Left lobe of liver (tissue), 2 donors: Measurements from ENCODE around the gene NDUFS3. TPM values are rescaled to one million over a fixed set of nuclear protein-coding genes. Genes with fewer than 3 reads are reported as not detected.
A peak's percentile ranks its signal among the peaks of the same experiment; 100 is the strongest.
"Not testable (repeated sequence)": the region's sequence is repeated elsewhere in the genome, so short reads cannot be mapped to it uniquely, and the experiment has no call there.

Experiments used
- ATAC-seq: fragments of 200-7000 bp; cut with Tn5 transposase; one replicate; pipeline ENCODE4 v1.9.1; 2020; ENCODE audit warnings: mild to moderate bottlenecking, moderate library complexity
- DNase-seq: peaks from one replicate; pipeline ENCODE4 v3.0.0-alpha.2; 2020; ENCODE audit warnings: low spot score
- total RNA-seq: library from RNA; stranded (reverse); gene quantifications from one replicate; pipeline ENCODE4 v1.2.1, GENCODE V29; 2021
- donor health status: DM: no; HTN: no; CAD: no; lungs with moderate emphysema.
- donor health status: DM: no; HTN: yes; CAD: no.

The NDUFS3 gene
- total RNA-seq = 58.2 TPM

DNA sequence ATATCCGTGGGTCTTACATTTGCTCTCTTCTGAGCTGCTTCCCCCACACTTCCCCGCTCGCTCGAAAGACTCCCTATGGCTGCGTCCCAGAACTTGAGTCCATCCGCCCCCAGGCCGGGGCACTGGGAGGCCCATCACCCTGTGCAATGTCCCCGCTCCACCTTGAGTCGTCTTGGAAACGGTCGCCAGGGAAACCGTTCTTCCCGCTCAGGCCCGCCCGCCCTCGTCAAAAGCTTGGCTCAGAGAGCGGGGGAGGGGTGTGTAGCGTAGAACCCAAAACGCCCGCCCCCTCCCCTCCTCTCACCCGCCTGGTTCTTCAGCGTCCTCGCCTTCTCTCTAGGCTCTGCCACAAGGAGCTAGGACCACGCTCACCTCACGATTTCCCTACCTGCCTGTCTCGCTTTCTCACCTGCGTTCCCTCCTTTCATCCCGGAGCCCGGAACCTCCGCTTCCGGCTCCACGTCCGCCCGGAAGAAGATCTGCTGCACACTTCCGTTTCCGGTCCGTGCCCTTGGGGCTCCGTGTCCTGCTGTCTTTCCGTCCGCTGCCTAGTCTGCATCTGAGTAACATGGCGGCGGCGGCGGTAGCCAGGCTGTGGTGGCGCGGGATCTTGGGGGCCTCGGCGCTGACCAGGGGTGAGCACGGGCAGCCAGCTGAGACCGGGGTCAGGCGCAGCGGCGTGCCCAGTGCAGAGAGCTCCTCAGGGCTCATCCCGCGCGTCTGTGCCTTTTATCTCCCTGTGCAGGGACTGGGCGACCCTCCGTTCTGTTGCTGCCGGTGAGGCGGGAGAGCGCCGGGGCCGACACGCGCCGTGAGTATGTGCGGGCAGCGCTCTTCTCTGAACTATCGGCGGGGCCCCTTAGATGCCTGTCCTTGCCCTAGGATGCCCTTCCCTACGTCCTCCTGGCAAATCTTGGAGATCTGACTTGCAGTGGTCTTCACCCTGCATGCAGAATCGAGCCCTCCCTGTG lies at the start of gene NDUFS3, which contains the start of gene KBTBD4:
TSS of gene NDUFS3 (plus strand) at position 551 of the 971 bp plus-strand sequence. CDS start at position 569, 18 bp downstream.
TSS of gene KBTBD4 (minus strand) at position 447 of the 971 bp plus-strand sequence. CDS start at position 428, 19 bp downstream.
- DNase-seq = peak; percentile 90

DNA sequence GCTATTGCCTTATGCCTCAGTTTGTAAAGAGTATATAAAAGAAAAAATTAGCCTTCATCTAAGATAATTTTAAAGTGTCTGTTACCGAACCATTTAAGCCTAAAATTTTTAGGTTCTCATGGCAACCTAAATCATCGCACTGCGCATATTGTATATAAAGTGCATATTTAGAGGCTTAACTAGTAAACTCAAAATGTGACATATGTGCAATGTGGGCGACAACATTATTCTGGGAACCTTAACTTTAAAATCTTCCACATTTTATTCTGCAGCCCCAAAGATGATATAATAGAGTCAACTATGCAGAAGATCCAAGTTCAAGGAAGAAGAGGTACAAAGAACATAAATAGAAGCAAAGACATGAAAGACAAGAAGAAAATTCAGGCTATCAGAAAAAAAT lies 48.9 kb upstream of the NDUFS3 start:
- ATAC-seq = no peak

More for the DNA sequence above, at the start of gene NDUFS3, which contains the start of gene KBTBD4:
- ATAC-seq = peak; percentile 96

GRCh38 chr11:47530721-47531120 lies 48.2 kb upstream of the NDUFS3 start:
- not testable (repeated sequence) for DNase-seq, ATAC-seq

More for the DNA sequence above, 48.9 kb upstream of the NDUFS3 start:
- DNase-seq = no peak

- DNase-seq = no peak
- ATAC-seq = no peak
Measured at GRCh38 chr11:47531666-47532065, 47.2 kb upstream of the NDUFS3 start.

DNA sequence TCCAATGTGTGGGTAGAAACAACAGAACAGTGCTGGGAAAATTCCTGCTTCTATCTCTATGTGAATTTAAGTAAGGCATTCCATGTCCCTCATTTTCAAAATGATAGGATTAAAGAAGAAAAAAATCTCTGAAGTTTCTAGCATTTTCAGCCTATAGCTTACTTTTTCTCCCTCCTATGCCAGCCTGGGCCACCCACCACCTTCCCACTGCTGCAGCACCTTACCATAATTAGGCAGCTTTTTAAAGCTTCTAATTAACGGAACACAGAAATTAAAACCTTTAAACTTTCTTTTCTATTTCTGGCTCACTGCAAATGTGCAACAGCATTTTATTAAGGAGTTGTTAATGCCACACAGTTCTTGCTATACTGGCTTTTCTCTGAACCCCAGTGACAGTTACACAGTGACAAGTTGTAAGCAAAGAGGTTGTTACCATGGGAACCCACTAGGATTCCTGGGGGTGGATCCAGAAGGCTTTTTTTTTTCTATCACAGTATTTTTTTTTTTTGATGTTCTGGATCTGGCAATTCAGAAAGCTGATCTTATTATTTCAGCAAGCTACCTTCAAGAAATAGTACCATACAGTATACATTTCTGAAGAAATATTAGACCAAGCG lies 46.2 kb upstream of the NDUFS3 start:
- DNase-seq (no peak), ATAC-seq (peak; percentile 61)

GRCh38 chr11:47533690-47534151 lies 45.2 kb upstream of the NDUFS3 start:
- DNase-seq (no peak), ATAC-seq (no peak)

DNA sequence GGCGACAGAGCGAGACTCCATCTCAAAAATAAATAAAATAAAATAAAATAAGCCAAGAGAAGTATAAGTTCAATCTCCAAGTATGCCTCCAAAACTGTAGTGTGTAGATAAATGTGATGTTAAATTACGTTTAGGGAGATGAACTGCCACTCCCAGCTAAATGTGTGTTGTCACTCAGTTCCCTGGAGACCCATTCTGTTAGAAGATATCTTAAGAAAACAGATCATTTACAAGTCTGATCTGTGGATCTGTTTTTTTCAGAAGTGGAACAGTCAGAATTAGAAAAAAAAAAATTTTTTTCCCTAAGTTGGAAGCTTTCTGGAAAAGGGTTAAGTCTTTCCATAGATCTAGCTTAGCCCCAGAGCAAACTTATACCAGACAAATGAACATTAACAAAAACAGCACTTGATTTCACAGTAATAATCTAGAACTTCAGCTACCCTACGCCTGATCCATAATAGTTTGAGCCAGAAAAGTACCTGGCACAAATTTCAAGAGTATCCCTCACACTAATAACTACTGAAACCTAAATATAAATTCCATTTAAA lies 44.1 kb upstream of the NDUFS3 start:
- ATAC-seq (no peak), DNase-seq (no peak)

- no peak for ATAC-seq
- DNase-seq = no peak
Measured at GRCh38 chr11:47536915-47537314, 42.0 kb upstream of the NDUFS3 start.

DNA sequence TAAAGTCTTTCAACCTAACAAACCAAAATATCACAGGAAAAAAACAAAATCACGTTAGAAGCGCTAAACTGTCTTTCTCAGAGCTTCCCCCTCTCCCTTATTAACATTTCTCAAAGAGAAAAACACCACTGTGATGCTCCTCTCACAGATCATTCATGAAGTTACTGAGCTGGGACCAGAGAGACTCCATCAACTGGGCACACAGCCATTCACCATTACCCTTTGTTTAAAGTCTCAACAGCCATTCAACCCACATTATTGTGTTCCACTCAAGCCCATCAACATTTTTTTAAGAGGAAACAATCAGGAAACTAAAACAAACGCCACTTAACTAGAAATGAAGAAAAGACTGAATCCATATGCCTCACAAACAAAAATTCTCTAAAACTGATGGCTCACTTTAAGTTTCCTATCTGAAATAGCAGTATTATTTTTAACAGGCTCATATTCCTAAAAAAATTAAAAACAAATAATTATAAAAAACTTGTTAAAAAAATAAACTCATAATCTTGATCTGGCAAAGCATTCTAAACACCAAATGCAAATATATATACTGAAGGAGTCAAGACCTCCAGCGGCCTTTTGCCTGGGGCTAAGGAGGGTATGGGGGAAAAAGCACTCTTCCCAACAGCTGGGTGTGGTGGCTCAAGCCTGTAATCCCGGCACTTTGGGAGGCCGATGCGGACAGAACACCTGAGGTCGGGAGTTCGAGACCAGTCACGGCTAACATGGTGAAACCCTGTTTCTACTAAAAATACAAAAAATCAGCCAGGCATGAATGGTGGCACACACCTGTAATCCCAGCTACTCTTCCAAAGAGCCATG lies 39.9 kb upstream of the NDUFS3 start:
- ATAC-seq (peak; percentile 20), DNase-seq (no peak)

GRCh38 chr11:47539681-47540039 lies 39.2 kb upstream of the NDUFS3 start:
- ATAC-seq = peak; percentile 60
- DNase-seq = no peak

- ATAC-seq = no peak
- no peak for DNase-seq
Measured at GRCh38 chr11:47541070-47541469, 37.8 kb upstream of the NDUFS3 start.

DNA sequence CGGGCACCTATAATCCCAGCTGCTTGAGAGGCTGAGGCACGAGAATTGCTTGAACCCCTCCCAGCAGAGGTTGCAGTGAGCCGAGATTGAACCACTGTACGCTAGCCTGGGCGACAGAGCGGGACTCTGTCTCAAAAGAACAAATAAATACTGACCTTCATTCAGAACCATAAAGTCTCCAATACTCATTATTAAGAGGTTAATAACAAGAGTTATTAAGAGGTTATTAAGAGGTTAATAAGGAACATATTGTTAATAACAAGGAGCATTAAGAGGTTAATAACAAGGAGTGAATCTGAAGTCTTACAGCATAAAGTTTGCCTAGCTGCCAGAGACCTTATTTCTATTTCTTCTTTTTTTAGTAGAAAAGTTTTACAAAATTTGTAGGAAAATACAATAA lies 33.6 kb upstream of the NDUFS3 start:
- DNase-seq = no peak
- ATAC-seq = no peak

GRCh38 chr11:47546274-47546673 lies 32.6 kb upstream of the NDUFS3 start:
- ATAC-seq, DNase-seq: not testable (repeated sequence)

DNA sequence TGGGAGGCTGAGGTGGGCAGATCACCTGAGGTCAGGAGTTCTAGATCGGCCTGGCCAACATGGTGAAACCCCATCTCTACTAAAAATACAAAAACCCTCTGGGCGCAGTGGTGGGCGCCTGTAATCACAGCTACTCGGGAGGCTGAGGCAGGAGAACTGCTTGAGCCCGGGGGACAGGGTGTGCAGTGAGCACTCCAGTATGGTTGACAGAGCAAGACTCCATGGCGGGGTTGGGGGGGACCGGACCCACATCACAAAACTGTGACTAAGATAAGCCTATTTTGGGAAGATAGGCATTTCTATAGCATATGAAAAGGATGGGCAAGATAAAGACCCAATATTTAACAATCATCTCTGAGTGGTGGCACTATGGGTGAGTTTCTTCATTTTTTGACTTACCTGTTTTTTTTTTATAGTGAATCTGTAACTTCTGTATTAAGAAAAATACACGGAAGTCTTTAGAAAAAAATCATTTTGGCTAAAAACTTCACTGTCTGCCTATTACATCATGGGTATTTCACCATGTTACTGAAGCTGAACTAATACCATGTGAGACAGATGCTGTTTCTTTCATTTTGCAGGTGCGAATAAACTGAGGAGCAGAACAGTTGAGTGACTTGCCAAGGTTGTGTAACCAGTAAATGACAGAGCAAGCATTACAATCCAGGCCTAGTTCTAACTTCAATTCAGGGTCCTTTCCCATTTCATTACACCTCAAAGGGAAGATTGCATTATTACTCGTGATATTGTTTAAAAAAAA lies 28.4 kb upstream of the NDUFS3 start:
- DNase-seq (no peak), ATAC-seq (peak; percentile 22)

DNA sequence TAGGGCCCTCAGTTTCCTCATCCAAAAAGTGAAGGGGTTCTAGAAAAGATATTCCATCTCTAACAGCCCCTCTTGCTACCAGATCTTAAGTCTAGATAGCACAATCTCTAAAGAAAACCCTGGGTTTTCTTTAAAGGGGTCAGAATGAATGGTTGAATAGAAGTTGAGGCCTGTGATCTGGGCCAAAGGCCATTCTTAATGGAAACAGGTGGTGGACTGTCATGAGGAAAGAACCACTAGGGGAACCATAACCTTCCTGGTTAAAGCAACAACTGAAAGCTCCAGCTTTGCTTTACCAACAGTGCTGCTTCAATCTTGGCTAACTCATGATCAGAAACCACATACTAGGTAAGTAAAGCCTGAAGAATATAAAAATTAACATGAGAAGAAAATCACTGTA lies 27.8 kb upstream of the NDUFS3 start:
- no peak for DNase-seq
- ATAC-seq = no peak

DNA sequence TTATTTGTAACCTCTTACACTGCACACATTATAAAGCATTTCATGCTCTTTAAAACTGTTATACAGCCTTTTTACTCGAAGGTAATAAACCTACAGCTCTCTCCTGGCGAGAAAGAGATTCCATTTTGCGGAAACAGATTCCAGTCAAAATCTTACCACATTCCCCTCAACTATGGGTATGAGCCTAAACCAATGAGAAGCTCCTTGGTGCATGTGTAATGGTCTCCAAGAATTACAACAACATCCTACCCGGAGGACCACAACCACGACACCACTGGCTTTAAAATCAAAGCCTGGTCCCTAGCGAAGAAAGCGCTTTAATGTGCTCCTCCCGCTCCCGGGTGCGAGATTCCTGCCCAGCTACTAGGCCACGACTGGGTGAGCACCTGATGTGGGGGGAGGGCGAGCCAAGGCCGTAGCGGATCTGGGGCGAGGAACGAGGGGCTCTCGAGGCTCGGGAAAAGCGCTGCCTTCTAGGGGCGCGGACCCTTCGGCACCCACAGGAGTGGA lies 26.8 kb upstream of the NDUFS3 start:
- DNase-seq = peak; percentile 60
- ATAC-seq = peak; percentile 23

DNA sequence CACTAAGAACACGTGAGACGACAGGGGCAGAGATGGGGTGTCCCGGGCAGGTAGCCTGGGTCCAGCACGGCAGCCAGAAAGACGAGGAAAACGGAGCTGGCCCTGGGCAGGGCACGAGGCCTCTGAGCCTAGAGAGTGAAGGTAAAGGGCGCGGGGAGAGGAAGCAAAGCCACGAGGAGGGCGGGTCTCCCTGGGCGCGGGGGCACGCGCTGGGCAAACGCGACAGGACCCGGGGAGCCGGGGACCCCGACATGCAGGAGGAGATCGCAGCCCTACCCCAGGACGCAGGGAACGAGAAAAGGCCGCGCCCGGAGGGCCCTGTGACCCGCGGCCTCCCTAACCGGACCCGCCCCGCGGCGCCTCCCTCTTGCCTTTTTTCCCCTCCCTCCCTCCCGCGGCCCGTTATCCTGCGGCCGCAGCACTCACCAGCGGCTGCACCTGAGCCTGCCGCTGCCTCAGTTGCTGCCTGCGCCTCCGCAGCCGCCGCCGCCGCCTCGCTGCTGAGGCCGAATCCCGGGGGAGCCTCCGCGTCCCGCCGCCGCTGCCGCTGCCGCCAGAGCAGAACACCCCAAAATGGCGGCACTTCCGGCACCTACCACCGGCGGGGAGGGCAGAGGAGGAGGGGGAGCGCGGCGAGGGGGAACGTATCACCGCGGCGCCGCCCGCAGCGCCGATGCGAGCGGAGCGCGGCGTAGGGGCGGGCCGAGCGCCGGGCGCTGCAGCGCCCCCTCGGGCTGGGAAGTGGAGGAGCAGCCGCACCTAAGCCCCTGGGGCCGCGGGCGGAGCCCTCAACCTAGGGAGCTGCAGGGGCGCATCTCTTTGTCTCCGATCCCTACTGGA lies 26.1 kb upstream of the NDUFS3 start, which contains the start of gene CELF1:
TSS of gene CELF1 (minus strand) at position 567 of the 840 bp plus-strand sequence. CDS start 53,609 bp downstream, outside the sequence.
- peak; percentile 95 for ATAC-seq
- peak; percentile 93 for DNase-seq

DNA sequence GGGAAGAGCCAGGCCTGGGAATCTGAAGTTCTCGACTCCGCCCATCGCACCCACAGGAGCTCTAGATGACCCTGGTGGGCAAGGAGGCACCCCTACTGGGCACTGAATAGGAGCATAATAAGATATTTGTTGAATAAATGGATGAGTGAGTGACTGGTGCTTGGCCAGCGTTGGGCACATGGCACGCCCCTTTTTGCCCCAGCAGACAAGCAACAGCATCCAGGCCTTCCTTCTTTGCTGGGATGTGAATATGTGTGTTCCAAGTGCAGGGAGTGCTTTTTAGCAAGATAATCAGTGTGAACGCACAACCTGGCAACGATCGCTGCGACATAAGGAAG lies 25.5 kb upstream of the NDUFS3 start:
- DNase-seq (no peak), ATAC-seq (peak; percentile 16)

DNA sequence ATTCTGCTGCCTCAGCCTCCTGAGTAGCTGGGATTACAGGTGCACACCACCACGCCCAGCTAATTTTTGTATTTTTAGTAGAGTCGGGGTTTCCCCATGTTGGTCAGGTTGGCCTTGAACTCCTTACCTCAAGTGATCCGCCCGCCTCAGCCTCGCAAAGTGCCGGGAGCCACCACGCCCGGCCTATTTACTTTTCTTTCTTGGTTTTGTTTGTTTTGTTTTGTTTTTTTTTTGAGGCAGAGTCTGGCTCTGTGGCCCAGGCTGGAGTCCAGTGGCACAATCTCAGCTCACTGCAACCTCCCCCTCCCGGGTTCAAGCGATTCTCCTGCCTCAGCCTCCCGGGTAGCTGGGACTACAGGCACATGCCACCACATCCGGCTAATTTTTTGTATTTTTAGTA lies 21.9 kb upstream of the NDUFS3 start:
- not testable (repeated sequence) for ATAC-seq, DNase-seq
